Upper lobe of right lung (tissue), 1 donor: ENCODE measurements around the gene PREP. TPM values are rescaled to one million over a fixed set of nuclear protein-coding genes. Genes with fewer than 3 reads are reported as not detected.

Experiments used
- ATAC-seq: fragments of 200-7000 bp; cut with Tn5 transposase; one replicate; pipeline ENCODE4 v1.9.1; 2020; ENCODE audit warnings: mild to moderate bottlenecking, moderate library complexity
- DNase-seq: peaks from one replicate; pipeline ENCODE4 v3.0.0-alpha.2; 2020
- H3K27ac ChIP-seq: fragments of 200-600 bp; one replicate; pipeline ENCODE4 v1.8.0; 2022
- H3K27me3 ChIP-seq: fragments of 200-600 bp; one replicate; pipeline ENCODE4 v1.8.0; 2022; ENCODE audit warnings: mild to moderate bottlenecking
- H3K36me3 ChIP-seq: fragments of 200-600 bp; one replicate; pipeline ENCODE4 v1.8.0; 2022
- H3K4me1 ChIP-seq: fragments of 200-600 bp; one replicate; pipeline ENCODE4 v1.8.0; 2022
- H3K4me3 ChIP-seq: fragments of 200-600 bp; one replicate; pipeline ENCODE4 v1.8.0; 2022; ENCODE audit warnings: mild to moderate bottlenecking
- H3K9me3 ChIP-seq: fragments of 200-600 bp; one replicate; pipeline ENCODE4 v1.8.0; 2022
- CTCF ChIP-seq: fragments of 200-600 bp; IDR thresholded peaks from one replicate; pipeline ENCODE4 v1.8.0; 2022; ENCODE audit warnings: antibody characterized with exemption
- intact Hi-C: fragments of 100-400 bp; cut with DNase I; formaldehyde crosslinking; loops from one replicate; pipeline ENCODE4 v1.11.0; 2022
- total RNA-seq: library from RNA; stranded (reverse); fragmentation: NEBNext Ultra II Directional; extraction: Animal tissue kit (Norgen Biotek cat#: 25700); gene quantifications from one replicate; pipeline ENCODE4 v1.2.1, GENCODE V29; 2021
- donor health status: DM: no; HTN: yes; CAD: no; lungs with severe emphysema.

The PREP gene
- total RNA-seq, 1 donor from 2014 or later: 32.9 TPM

- DNase-seq (no peak), ATAC-seq (no peak)
- intact Hi-C loops: no loop called here
- H3K4me3 ChIP-seq: no peak overlapping the region
- H3K36me3 ChIP-seq: no peaks in the 10 kb centered on the region
- H3K9me3 ChIP-seq: no peaks in the 10 kb centered on the region
- no peak for TF ChIP-seq CTCF
- no peaks in the 10 kb centered on the region for H3K27me3 ChIP-seq
- no peak overlapping the region for H3K27ac ChIP-seq
- no peaks in the 10 kb centered on the region for H3K4me1 ChIP-seq
These were observed 39.5 kb upstream of the PREP start for GRCh38 chr6:105442369-105442768.

GRCh38 chr6:105437236-105437635 lies 34.4 kb upstream of the PREP start:
- H3K4me1 ChIP-seq: no peaks in the 10 kb centered on the region
- intact Hi-C loops: no loop called here
- no peak for DNase-seq
- no peak overlapping the region for H3K4me3 ChIP-seq
- H3K27ac ChIP-seq: no peak overlapping the region
- no peaks in the 10 kb centered on the region for H3K27me3 ChIP-seq
- TF ChIP-seq CTCF: no peak
- no peak for ATAC-seq
- H3K36me3 ChIP-seq: no peaks in the 10 kb centered on the region
- H3K9me3 ChIP-seq: no peaks in the 10 kb centered on the region

DNA sequence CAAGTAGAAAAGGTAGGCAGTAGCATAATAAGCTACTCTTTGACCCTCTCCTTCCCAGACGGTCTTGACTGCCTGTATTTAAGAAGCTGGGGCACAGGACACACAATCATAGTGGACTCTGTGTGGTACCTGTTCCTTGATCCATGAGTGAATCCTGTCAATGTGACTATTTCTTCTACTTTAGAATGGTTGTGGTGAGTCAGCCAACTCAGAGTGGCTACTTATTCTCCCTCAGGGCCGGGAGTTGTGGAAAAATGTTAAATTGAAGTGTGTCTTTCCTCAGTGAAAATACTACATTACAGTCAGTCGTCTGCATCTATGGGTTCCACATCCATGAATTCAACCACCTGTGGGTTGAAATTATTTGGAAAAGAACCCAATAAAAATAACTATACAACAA lies 30.8 kb upstream of the PREP start:
- H3K36me3 ChIP-seq: no peaks in the 10 kb centered on the region
- no peak overlapping the region for H3K4me3 ChIP-seq
- H3K9me3 ChIP-seq: no peaks in the 10 kb centered on the region
- ATAC-seq: no peak
- H3K4me1 ChIP-seq: no peaks in the 10 kb centered on the region
- H3K27me3 ChIP-seq: no peaks in the 10 kb centered on the region
- TF ChIP-seq CTCF: no peak
- no peak for DNase-seq
- intact Hi-C loops: no loop called here
- no peak overlapping the region for H3K27ac ChIP-seq

GRCh38 chr6:105432797-105433196 lies 29.9 kb upstream of the PREP start:
- intact Hi-C loops: no loop called here
- no peak overlapping the region for H3K4me3 ChIP-seq
- no peak overlapping the region for H3K27ac ChIP-seq
- no peaks in the 10 kb centered on the region for H3K4me1 ChIP-seq
- H3K36me3 ChIP-seq: no peaks in the 10 kb centered on the region
- DNase-seq (no peak), ATAC-seq (peak; percentile 27)
- H3K9me3 ChIP-seq: no peaks in the 10 kb centered on the region
- TF ChIP-seq CTCF: no peak
- H3K27me3 ChIP-seq: no peaks in the 10 kb centered on the region

DNA sequence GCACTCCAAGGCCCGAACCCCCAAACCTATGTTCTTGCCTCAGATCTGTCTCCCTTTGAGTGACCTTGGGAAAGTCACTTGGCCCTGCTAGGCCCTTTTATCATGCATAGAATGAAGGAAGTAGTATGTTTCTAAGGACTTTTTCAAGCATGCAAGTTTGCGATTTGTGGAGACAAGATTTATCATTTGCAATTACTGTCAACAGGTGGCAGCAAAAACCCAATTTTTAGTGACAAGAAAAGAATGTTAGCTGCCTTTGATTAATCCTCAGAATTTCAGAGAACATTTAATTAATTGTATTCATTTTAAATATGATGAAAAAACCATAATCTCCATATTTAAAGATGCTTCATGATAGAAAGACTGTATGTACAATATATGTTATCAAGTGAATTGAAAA lies 28.3 kb upstream of the PREP start:
- Histone ChIP-seq H3K4me1 (no peaks in the 10 kb centered on the region), H3K27ac (no peak overlapping the region), H3K9me3 (no peaks in the 10 kb centered on the region), H3K36me3 (no peaks in the 10 kb centered on the region), H3K27me3 (no peaks in the 10 kb centered on the region), H3K4me3 (no peak overlapping the region)
- intact Hi-C loops: no loop called here
- ATAC-seq: no peak
- peak; percentile 66 for TF ChIP-seq CTCF
- no peak for DNase-seq

GRCh38 chr6:105430685-105431084 lies 27.8 kb upstream of the PREP start:
- no peak for TF ChIP-seq CTCF
- Histone ChIP-seq H3K9me3 (no peaks in the 10 kb centered on the region), H3K4me1 (no peaks in the 10 kb centered on the region), H3K36me3 (no peaks in the 10 kb centered on the region), H3K27ac (no peak overlapping the region), H3K4me3 (no peak overlapping the region), H3K27me3 (no peaks in the 10 kb centered on the region)
- DNase-seq (no peak), ATAC-seq (no peak)
- intact Hi-C loops: no loop called here
